Prostate gland (tissue), 2 donors: ENCODE measurements around the gene ANKRD33.

Source experiments
- POLR2AphosphoS5 ChIP-seq: sonication (generic); formaldehyde crosslinking; IDR thresholded peaks from one replicate; pipeline ENCODE4 v1.6.1; 2017; ENCODE audit warnings: antibody characterized with exemption
- TF ChIP-seq, protein P1 (sequence below), 4 experiments: fragments of 200-600 bp in 2 of 4; fragments of 450-650 bp in 2 of 4; sonication (generic) in 2 of 4; IDR thresholded peaks; 1 replicate in 3 of 4; 2 replicates in 1 of 4; pipeline ENCODE4 v1.5.1; 2016 to 2019; ENCODE audit warnings: antibody characterized with exemption in 4 of 4, mild to moderate bottlenecking in 2 of 4, moderate library complexity in 2 of 4

DNA sequence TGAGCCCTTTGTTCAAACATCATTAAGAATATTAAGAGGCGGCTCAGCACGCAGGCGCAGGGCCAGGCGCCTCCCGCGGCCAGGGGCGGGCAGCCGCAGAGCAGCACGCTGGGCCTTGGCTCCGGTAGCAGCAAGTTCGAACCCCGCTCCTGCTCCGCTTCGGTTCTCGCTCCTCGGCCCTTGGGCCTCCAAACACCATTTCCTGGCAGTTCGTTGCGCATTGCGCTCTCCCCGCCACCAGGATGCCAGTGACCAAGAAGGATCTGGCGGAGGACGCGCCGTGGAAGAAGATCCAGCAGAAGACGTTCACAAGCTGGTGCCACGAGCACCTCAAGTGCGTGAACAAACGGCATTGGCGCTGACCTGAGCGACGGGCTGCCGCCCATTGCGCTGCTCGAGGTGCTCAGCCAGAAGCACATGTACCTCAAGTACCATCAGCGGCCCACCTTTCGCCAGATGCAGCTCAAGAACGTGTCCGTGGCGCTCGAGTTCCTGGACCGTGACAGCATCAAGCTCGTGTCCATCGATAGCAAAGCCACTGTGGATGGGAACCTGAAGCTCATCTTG, 12.5 kb downstream of the ANKRD33 start:
- TF ChIP-seq, protein P1, sequence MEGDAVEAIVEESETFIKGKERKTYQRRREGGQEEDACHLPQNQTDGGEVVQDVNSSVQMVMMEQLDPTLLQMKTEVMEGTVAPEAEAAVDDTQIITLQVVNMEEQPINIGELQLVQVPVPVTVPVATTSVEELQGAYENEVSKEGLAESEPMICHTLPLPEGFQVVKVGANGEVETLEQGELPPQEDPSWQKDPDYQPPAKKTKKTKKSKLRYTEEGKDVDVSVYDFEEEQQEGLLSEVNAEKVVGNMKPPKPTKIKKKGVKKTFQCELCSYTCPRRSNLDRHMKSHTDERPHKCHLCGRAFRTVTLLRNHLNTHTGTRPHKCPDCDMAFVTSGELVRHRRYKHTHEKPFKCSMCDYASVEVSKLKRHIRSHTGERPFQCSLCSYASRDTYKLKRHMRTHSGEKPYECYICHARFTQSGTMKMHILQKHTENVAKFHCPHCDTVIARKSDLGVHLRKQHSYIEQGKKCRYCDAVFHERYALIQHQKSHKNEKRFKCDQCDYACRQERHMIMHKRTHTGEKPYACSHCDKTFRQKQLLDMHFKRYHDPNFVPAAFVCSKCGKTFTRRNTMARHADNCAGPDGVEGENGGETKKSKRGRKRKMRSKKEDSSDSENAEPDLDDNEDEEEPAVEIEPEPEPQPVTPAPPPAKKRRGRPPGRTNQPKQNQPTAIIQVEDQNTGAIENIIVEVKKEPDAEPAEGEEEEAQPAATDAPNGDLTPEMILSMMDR (IDR thresholded peaks at IDR 0.05): no peak
- TF ChIP-seq POLR2AphosphoS5: no peak
